Measurements from ENCODE around the gene TRAF4. TPM values are rescaled to one million over a fixed set of nuclear protein-coding genes. Genes with fewer than 3 reads are reported as not detected.
A peak's percentile ranks its signal among the peaks of the same experiment; 100 is the strongest.

Gene TRAF4
- total and polyA plus RNA-seq, 9 of the 15 experiments (the other 6 are each of a cell fraction or from before 2014, with no cell fraction given), result 2.4 to 147 (median 72.4) TPM

GRCh38 chr17:28726627-28727491 is 17.0 kb upstream of the TRAF4 start (continued):
- TF ChIP-seq HDAC3 (IDR thresholded peaks at IDR 0.05; ENCODE audit: borderline replicate concordance, partially characterized antibody) (no peak), ZNF212 (CRISPR knock-in tag; IDR thresholded peaks at IDR 0.05) (0 out of 2 replicates have a peak, but pooled peaks have one; percentile 5), EP300 (IDR thresholded peaks at IDR 0.05; ENCODE audit: low read length) (peak; percentile 38; the same call in 1 of the 2 replicates), NCOA1 (IDR thresholded peaks at IDR 0.05; ENCODE audit: low read depth) (no peak; the same call in 1 of the 2 replicates), ZNF354B (CRISPR knock-in tag; IDR thresholded peaks at IDR 0.05) (no peak), JUNB (CRISPR knock-in tag; conservative IDR thresholded peaks at IDR 0.05) (no peak), RFX1 (IDR thresholded peaks at IDR 0.05) (no peak), POLR3G (IDR thresholded peaks at IDR 0.05; ENCODE audit: extremely low read depth, insufficient read length, insufficient replicate concordance) (no peak), ERF (CRISPR knock-in tag; IDR thresholded peaks at IDR 0.05) (peak; percentile 73; the same call in 1 of the 2 replicates), PHB2 (IDR thresholded peaks at IDR 0.05; ENCODE audit: low read depth) (no peak), MED1 (CRISPR knock-in tag; IDR thresholded peaks at IDR 0.05; ENCODE audit: borderline replicate concordance) (no peak), RFX7 (CRISPR knock-in tag; IDR thresholded peaks at IDR 0.05) (no peak), SFPQ (IDR thresholded peaks at IDR 0.05; ENCODE audit: low read depth, low read length) (no peak), ZNF384 (IDR thresholded peaks at IDR 0.05; ENCODE audit: low read depth, low read length) (peak; percentile 55; the same call in 1 of the 2 replicates), PCBP1 (IDR thresholded peaks at IDR 0.05; ENCODE audit: low read depth, low read length, poor library complexity, severe bottlenecking) (peak; percentile 31), DPF2 (IDR thresholded peaks at IDR 0.05) (peak; percentile 25; the same call in 1 of the 2 replicates), YBX1 (IDR thresholded peaks at IDR 0.05) (no peak), ZNF408 (CRISPR knock-in tag; IDR thresholded peaks at IDR 0.05; ENCODE audit: low read depth) (no peak), ZNF133 (CRISPR knock-in tag; IDR thresholded peaks at IDR 0.05) (no peak), NFIC (IDR thresholded peaks at IDR 0.05) (no peak)
- TF ChIP-seq, protein P1, sequence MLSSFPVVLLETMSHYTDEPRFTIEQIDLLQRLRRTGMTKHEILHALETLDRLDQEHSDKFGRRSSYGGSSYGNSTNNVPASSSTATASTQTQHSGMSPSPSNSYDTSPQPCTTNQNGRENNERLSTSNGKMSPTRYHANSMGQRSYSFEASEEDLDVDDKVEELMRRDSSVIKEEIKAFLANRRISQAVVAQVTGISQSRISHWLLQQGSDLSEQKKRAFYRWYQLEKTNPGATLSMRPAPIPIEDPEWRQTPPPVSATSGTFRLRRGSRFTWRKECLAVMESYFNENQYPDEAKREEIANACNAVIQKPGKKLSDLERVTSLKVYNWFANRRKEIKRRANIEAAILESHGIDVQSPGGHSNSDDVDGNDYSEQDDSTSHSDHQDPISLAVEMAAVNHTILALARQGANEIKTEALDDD (IDR thresholded peaks at IDR 0.05), result peak; percentile 87
- TF ChIP-seq, protein P2, sequence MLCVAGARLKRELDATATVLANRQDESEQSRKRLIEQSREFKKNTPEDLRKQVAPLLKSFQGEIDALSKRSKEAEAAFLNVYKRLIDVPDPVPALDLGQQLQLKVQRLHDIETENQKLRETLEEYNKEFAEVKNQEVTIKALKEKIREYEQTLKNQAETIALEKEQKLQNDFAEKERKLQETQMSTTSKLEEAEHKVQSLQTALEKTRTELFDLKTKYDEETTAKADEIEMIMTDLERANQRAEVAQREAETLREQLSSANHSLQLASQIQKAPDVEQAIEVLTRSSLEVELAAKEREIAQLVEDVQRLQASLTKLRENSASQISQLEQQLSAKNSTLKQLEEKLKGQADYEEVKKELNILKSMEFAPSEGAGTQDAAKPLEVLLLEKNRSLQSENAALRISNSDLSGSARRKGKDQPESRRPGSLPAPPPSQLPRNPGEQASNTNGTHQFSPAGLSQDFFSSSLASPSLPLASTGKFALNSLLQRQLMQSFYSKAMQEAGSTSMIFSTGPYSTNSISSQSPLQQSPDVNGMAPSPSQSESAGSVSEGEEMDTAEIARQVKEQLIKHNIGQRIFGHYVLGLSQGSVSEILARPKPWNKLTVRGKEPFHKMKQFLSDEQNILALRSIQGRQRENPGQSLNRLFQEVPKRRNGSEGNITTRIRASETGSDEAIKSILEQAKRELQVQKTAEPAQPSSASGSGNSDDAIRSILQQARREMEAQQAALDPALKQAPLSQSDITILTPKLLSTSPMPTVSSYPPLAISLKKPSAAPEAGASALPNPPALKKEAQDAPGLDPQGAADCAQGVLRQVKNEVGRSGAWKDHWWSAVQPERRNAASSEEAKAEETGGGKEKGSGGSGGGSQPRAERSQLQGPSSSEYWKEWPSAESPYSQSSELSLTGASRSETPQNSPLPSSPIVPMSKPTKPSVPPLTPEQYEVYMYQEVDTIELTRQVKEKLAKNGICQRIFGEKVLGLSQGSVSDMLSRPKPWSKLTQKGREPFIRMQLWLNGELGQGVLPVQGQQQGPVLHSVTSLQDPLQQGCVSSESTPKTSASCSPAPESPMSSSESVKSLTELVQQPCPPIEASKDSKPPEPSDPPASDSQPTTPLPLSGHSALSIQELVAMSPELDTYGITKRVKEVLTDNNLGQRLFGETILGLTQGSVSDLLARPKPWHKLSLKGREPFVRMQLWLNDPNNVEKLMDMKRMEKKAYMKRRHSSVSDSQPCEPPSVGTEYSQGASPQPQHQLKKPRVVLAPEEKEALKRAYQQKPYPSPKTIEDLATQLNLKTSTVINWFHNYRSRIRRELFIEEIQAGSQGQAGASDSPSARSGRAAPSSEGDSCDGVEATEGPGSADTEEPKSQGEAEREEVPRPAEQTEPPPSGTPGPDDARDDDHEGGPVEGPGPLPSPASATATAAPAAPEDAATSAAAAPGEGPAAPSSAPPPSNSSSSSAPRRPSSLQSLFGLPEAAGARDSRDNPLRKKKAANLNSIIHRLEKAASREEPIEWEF (CRISPR knock-in tag; IDR thresholded peaks at IDR 0.05), result no peak

Data from K562 (cell line).